GM19463 (cell line): ENCODE data around the gene FAM222B.
A peak's percentile ranks its signal among the peaks of the same experiment; 100 is the strongest.
"Not testable (repeated sequence)": the region's sequence is repeated elsewhere in the genome, so short reads cannot be mapped to it uniquely, and the experiment has no call there.

Experiments
- ATAC-seq: cut with Tn5 transposase; IDR thresholded peaks from one replicate; pipeline ENCODE4 v1.9.1; 2021; ENCODE audit warnings: mild to moderate bottlenecking, moderate library complexity; ENCODE audit not compliant: unreplicated experiment

FAM222B gene

GRCh38 chr17:28842282-28843012 lies at the start of gene FAM222B:
Gene FAM222B, minus strand, starts transcription at chr17:28842790. Its CDS starts 76,123 bp downstream, at chr17:28766667.
- peak; percentile 87 for ATAC-seq

- no peak for ATAC-seq
Measured at GRCh38 chr17:28892024-28892423, 49.4 kb upstream of the FAM222B start.

GRCh38 chr17:28891201-28891600 lies 48.6 kb upstream of the FAM222B start:
- ATAC-seq: no peak

- no peak for ATAC-seq
Measured at GRCh38 chr17:28889996-28890395, 47.4 kb upstream of the FAM222B start.

- no peak for ATAC-seq
Measured at GRCh38 chr17:28888832-28889231, 46.2 kb upstream of the FAM222B start.

- ATAC-seq: no peak
Measured at GRCh38 chr17:28887871-28888471, 45.4 kb upstream of the FAM222B start.

GRCh38 chr17:28885951-28886350 lies 43.4 kb upstream of the FAM222B start:
- ATAC-seq: no peak

- ATAC-seq: no peak
Measured at GRCh38 chr17:28885363-28885762, 42.8 kb upstream of the FAM222B start.

- no peak for ATAC-seq
Measured at GRCh38 chr17:28883967-28884702, 41.5 kb upstream of the FAM222B start.

- ATAC-seq: no peak
Measured at GRCh38 chr17:28882154-28882895, 39.7 kb upstream of the FAM222B start.

GRCh38 chr17:28881533-28882056 lies 39.0 kb upstream of the FAM222B start:
- ATAC-seq: no peak

GRCh38 chr17:28880572-28880945 lies 38.0 kb upstream of the FAM222B start:
- ATAC-seq: no peak

- no peak for ATAC-seq
Measured at GRCh38 chr17:28879886-28880571, 37.4 kb upstream of the FAM222B start.

- no peak for ATAC-seq
Measured at GRCh38 chr17:28878981-28879380, 36.4 kb upstream of the FAM222B start.

- no peak for ATAC-seq
Measured at GRCh38 chr17:28878158-28878910, 35.7 kb upstream of the FAM222B start.

GRCh38 chr17:28877150-28877711 lies 34.6 kb upstream of the FAM222B start:
- not testable (repeated sequence) for ATAC-seq

- ATAC-seq: no peak
Measured at GRCh38 chr17:28875848-28876550, 33.4 kb upstream of the FAM222B start.

- no peak for ATAC-seq
Measured at GRCh38 chr17:28874750-28875149, 32.2 kb upstream of the FAM222B start.

GRCh38 chr17:28873839-28874238 lies 31.2 kb upstream of the FAM222B start:
- ATAC-seq: no peak
